PC-9 (cell line): Measurements from ENCODE around the gene CLNK. TPM values are rescaled to one million over a fixed set of nuclear protein-coding genes. Genes with fewer than 3 reads are reported as not detected.

ENCODE experiments used
- BruUV-seq: library from RNA; stranded (reverse); fragments of 400-500 nt; replicated peaks from 2 replicates; lab custom pipeline; 2021; lab: Mats Ljungman, UMichigan
- CTCF ChIA-PET: fragments of 300-600 bp; sonication (Branson Sonifier 250); formaldehyde crosslinking; loops from one replicate; lab custom pipeline; 2022; ENCODE audit warnings: antibody characterized with exemption; lab: Charles Lee
- POLR2A ChIA-PET: fragments of 300-600 bp; sonication (Branson Sonifier 250); formaldehyde crosslinking; loops from one replicate; lab custom pipeline; 2022; ENCODE audit warnings: antibody characterized with exemption; ENCODE audit not compliant: unreplicated experiment; lab: Charles Lee
- DNase-seq, 2 experiments: peaks; one replicate each; pipeline versions ENCODE4 v3.0.0 to v3.0.0-alpha.2; 2015 to 2022; ENCODE audit warnings: mixed read lengths in 1 of 2
- H2AFZ ChIP-seq: fragments of 200-600 bp; sonication (generic); 2 replicates; pipeline ENCODE4 v1.8.1; 2017; ENCODE audit warnings: antibody characterized with exemption
- H3F3A ChIP-seq: fragments of 200-600 bp; sonication (generic); 2 replicates; pipeline ENCODE4 v1.8.1; 2017; ENCODE audit warnings: antibody characterized with exemption, mild to moderate bottlenecking, low read depth; ENCODE audit not compliant: insufficient read depth
- H3K27ac ChIP-seq: fragments of 200-600 bp; sonication (generic); 2 replicates; pipeline ENCODE4 v1.6.1; 2016; ENCODE audit warnings: mixed run types
- H3K27me3 ChIP-seq: fragments of 200-600 bp; sonication (generic); 2 replicates; pipeline ENCODE4 v1.6.1; 2016; ENCODE audit warnings: low read depth, mixed run types; ENCODE audit not compliant: insufficient read depth
- H3K36me3 ChIP-seq: fragments of 200-600 bp; sonication (generic); 2 replicates; pipeline ENCODE4 v1.6.1; 2016; ENCODE audit warnings: low read depth, mixed run types
- H3K4me1 ChIP-seq: fragments of 200-600 bp; sonication (generic); replicated peaks from 2 replicates; pipeline ENCODE4 v1.6.1; 2016; ENCODE audit warnings: mixed run types; ENCODE audit not compliant: insufficient read depth
- H3K4me2 ChIP-seq: fragments of 200-600 bp; sonication (generic); 2 replicates; pipeline ENCODE4 v1.6.1; 2017; ENCODE audit warnings: mixed run types
- H3K4me3 ChIP-seq: fragments of 200-600 bp; sonication (generic); 2 replicates; pipeline ENCODE4 v1.6.1; 2016; ENCODE audit warnings: mixed run types
- H3K79me2 ChIP-seq: fragments of 200-600 bp; sonication (generic); 2 replicates; pipeline ENCODE4 v1.6.1; 2017; ENCODE audit warnings: low read depth, mixed run types
- H3K9me2 ChIP-seq: fragments of 200-600 bp; sonication (generic); 2 replicates; pipeline ENCODE4 v1.8.1; 2017; ENCODE audit warnings: mild to moderate bottlenecking; ENCODE audit not compliant: insufficient read depth
- H3K9me3 ChIP-seq: fragments of 200-600 bp; sonication (generic); 2 replicates; pipeline ENCODE4 v1.8.1; 2016; ENCODE audit warnings: low read depth; ENCODE audit not compliant: insufficient read depth
- H4K20me1 ChIP-seq: fragments of 200-600 bp; sonication (generic); 2 replicates; pipeline ENCODE4 v1.8.1; 2017; ENCODE audit not compliant: insufficient read depth
- CTCF ChIP-seq: fragments of 200-600 bp; sonication (generic); conservative IDR thresholded peaks from 2 replicates; pipeline ENCODE4 v1.6.1; 2017; ENCODE audit warnings: mixed run types, antibody characterized with exemption, mild to moderate bottlenecking, moderate library complexity
- EZH2 ChIP-seq: fragments of 200-600 bp; sonication (generic); IDR thresholded peaks from 2 replicates; pipeline ENCODE4 v1.8.0; 2017; ENCODE audit warnings: antibody characterized with exemption, low read depth
- intact Hi-C: fragments of 100-400 bp; cut with micrococcal nuclease; formaldehyde crosslinking; loops from one replicate; pipeline ENCODE4 v1.10.0; 2022; ENCODE audit not compliant: unreplicated experiment
- total RNA-seq: library from RNA; stranded (reverse); gene quantifications from 2 replicates; pipeline ENCODE4 v1.2.3, GENCODE V29; 2021

The CLNK gene
- total RNA-seq, 1 experiment from 2014 or later, result not detected

DNA sequence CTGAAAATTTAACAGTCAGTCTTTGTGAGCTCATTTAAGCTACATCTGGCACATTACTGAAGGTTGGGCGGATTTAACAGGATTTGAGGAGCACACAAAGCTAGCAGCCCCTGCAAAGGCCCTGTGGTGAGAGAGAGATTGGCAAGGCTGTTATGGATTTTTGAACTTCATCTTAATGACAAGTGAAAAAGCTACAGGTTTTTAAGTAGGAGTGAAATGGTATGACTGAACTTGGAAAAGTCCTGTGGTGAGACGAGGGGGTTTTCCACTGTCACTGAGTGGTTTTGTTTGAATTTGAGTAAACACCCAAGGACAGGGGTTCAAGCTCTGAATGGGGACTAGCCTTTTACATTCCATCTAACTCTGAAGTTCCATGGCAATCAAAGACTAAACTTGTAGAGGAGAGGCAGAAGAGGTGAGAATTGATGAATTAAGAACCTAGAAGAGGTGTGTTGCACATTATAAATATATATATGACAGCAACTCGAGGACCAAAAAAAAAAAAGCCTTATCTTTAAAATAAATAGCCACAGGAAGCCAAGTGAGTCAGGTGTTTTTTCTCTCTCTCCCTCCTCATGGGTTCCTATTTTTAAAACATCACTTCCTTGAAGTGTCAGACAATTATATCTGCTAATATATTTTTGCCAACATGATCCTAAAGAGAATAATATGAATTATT, 47.8 kb upstream of the CLNK start:
- H3K27me3 ChIP-seq, result no peaks in the 10 kb centered on the region
- no peaks in the 10 kb centered on the region for H3K9me2 ChIP-seq
- DNase-seq, result no peak
- H3F3A ChIP-seq, result no peaks in the 10 kb centered on the region
- H3K27ac ChIP-seq, result no peak overlapping the region
- no peaks in the 10 kb centered on the region for H3K36me3 ChIP-seq
- BruUV-seq, result no TSS peak
- POLR2A ChIA-PET, result no interaction called here
- TF ChIP-seq CTCF (no peak), EZH2 (no peak)
- no peaks in the 10 kb centered on the region for H3K4me1 ChIP-seq
- H2AFZ ChIP-seq, result no peak overlapping the region
- intact Hi-C loops, result no loop called here
- CTCF ChIA-PET, result no interaction called here
- no peaks in the 10 kb centered on the region for H4K20me1 ChIP-seq
- H3K79me2 ChIP-seq, result no peaks in the 10 kb centered on the region
- no peaks in the 10 kb centered on the region for H3K9me3 ChIP-seq
- no peak overlapping the region for H3K4me2 ChIP-seq
- H3K4me3 ChIP-seq, result no peak overlapping the region

GRCh38 chr4:10731690-10732089, 47.1 kb upstream of the CLNK start:
- no TSS peak for BruUV-seq
- TF ChIP-seq EZH2 (no peak), CTCF (no peak)
- no peak overlapping the region for H3K27ac ChIP-seq
- H3K36me3 ChIP-seq, result no peaks in the 10 kb centered on the region
- H3F3A ChIP-seq, result no peaks in the 10 kb centered on the region
- intact Hi-C loops, result no loop called here
- no peaks in the 10 kb centered on the region for H3K79me2 ChIP-seq
- H3K27me3 ChIP-seq, result no peaks in the 10 kb centered on the region
- no peak overlapping the region for H2AFZ ChIP-seq
- no peaks in the 10 kb centered on the region for H3K9me3 ChIP-seq
- no peaks in the 10 kb centered on the region for H3K4me1 ChIP-seq
- POLR2A ChIA-PET, result no interaction called here
- CTCF ChIA-PET, result no interaction called here
- H3K4me3 ChIP-seq, result no peak overlapping the region
- DNase-seq, result no peak
- no peak overlapping the region for H3K4me2 ChIP-seq
- no peaks in the 10 kb centered on the region for H4K20me1 ChIP-seq
- no peaks in the 10 kb centered on the region for H3K9me2 ChIP-seq

DNA sequence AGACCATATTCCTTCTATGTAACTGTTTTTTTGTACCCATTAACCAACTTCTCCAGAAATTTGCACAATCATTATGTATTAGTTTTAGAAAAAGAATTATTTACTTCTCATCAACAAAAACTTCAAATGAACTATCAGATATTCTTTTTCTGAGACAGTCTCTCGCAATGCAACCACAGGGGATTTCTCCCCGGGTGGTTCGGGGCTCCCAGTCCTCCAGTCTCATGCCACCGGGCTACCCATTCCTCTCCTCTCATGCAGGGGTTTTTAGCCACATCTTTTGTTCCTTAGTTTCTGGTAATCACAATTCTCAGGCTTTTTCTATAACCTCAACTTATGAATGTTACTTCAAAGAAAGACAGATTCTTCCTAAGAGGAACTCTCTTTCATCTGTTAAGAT, 46.6 kb upstream of the CLNK start:
- Histone ChIP-seq H3K4me3 (no peak overlapping the region), H3K9me3 (no peaks in the 10 kb centered on the region), H3K9me2 (no peaks in the 10 kb centered on the region), H3K79me2 (no peaks in the 10 kb centered on the region), H3K27me3 (no peaks in the 10 kb centered on the region), H3F3A (no peaks in the 10 kb centered on the region), H3K27ac (no peak overlapping the region), H3K4me2 (no peak overlapping the region), H4K20me1 (no peaks in the 10 kb centered on the region), H3K36me3 (no peaks in the 10 kb centered on the region), H2AFZ (no peak overlapping the region), H3K4me1 (no peaks in the 10 kb centered on the region)
- intact Hi-C loops, result no loop called here
- ChIA-PET CTCF (no interaction called here), POLR2A (no interaction called here)
- TF ChIP-seq EZH2 (no peak), CTCF (no peak)
- no TSS peak for BruUV-seq
- no peak for DNase-seq
